D341Med (cell line): ENCODE measurements around the gene LRRIQ1.

Source experiments
- DNase-seq: peaks from one replicate; pipeline ENCODE4 v3.0.0; 2012; ENCODE audit warnings: low spot score

Gene LRRIQ1

GRCh38 chr12:85280165-85280983 lies 244.2 kb downstream of the LRRIQ1 start, which contains the start of gene ALX1:
Gene ALX1, plus strand, starts transcription at chr12:85280220. Its CDS starts 42 bp downstream, at chr12:85280262.
- peak; percentile 57 for DNase-seq

DNA sequence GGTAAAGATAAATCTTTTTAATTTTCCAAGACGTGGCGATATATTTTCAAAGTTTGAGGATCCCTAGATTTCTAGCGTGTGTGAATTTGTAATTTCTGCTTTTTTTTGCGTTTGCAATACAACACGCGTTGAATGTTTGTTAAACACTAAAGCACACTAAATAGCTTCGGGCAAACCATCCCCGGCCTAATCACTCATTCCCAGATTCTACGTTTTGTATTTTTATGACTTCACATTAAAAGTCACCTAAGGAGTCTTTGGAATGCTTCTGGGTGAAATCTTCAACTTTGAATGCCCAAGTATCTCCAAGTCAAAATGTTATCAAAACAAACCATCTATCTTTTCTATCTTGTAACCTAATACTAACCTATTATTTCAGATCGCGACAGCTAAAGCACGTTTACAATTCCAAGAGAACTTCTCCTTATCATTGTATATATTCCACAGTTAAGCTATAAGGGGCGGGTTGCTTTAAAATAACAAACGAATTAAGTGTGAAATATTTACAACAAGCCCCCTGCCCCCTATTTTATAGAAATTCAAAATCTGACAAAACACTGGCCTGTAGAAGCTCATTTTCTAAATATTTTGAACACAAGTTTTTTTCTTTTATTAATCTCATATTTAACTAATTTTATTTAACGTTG lies 245.0 kb downstream of the LRRIQ1 start:
- no peak for DNase-seq

- no peak for DNase-seq
Observed at GRCh38 chr12:85281636-85282312, 245.6 kb downstream of the LRRIQ1 start.

- DNase-seq: no peak
Observed at GRCh38 chr12:85283560-85283959, 247.4 kb downstream of the LRRIQ1 start.
